GM19238 (cell line): ENCODE data around the gene BRINP2.

Experiments
- DNase-seq: peaks from one replicate; pipeline ENCODE4 v3.0.0; 2011; ENCODE audit warnings: low spot score; ENCODE audit not compliant: insufficient read length

BRINP2 gene

GRCh38 chr1:177270863-177271262 is 100.1 kb downstream of the BRINP2 start:
- no peak for DNase-seq

- no peak for DNase-seq
These were observed 102.4 kb downstream of the BRINP2 start for GRCh38 chr1:177273141-177273540.

- DNase-seq: no peak
These were observed 104.0 kb downstream of the BRINP2 start for GRCh38 chr1:177274687-177275211.

GRCh38 chr1:177275736-177276135 is 105.0 kb downstream of the BRINP2 start:
- no peak for DNase-seq

GRCh38 chr1:177278626-177279390 is 108.0 kb downstream of the BRINP2 start:
- no peak for DNase-seq

- no peak for DNase-seq
These were observed 111.1 kb downstream of the BRINP2 start for GRCh38 chr1:177281901-177282300.

GRCh38 chr1:177282976-177283375 is 112.2 kb downstream of the BRINP2 start:
- DNase-seq: no peak

GRCh38 chr1:177283380-177283779 is 112.6 kb downstream of the BRINP2 start:
- DNase-seq: no peak

- DNase-seq: no peak
These were observed 115.6 kb downstream of the BRINP2 start for GRCh38 chr1:177286396-177286795.

- no peak for DNase-seq
These were observed 116.5 kb downstream of the BRINP2 start for GRCh38 chr1:177287270-177287669.

- DNase-seq: no peak
These were observed 117.2 kb downstream of the BRINP2 start for GRCh38 chr1:177287994-177288393.

- DNase-seq: no peak
These were observed 118.8 kb downstream of the BRINP2 start for GRCh38 chr1:177289532-177289931.

GRCh38 chr1:177300431-177300830 is 129.7 kb downstream of the BRINP2 start:
- DNase-seq: no peak

- DNase-seq: no peak
These were observed 130.8 kb downstream of the BRINP2 start for GRCh38 chr1:177301425-177302124.

GRCh38 chr1:177302357-177303044 is 131.7 kb downstream of the BRINP2 start:
- DNase-seq: no peak

GRCh38 chr1:177305040-177306018 is 134.6 kb downstream of the BRINP2 start:
- DNase-seq: no peak

GRCh38 chr1:177306019-177306415 is 135.3 kb downstream of the BRINP2 start:
- DNase-seq: no peak

GRCh38 chr1:177306981-177307380 is 136.2 kb downstream of the BRINP2 start:
- no peak for DNase-seq

- DNase-seq: no peak
These were observed 137.0 kb downstream of the BRINP2 start for GRCh38 chr1:177307771-177308170.

GRCh38 chr1:177309880-177310279 is 139.1 kb downstream of the BRINP2 start:
- no peak for DNase-seq

GRCh38 chr1:177310326-177310725 is 139.6 kb downstream of the BRINP2 start:
- DNase-seq: no peak
